OCI-LY1 (cell line): ENCODE measurements around the gene PRKCZ.

Source experiments
- H2AFZ ChIP-seq: fragments of 200-600 bp; sonication (generic), shearing (Covaris generic); 2 replicates; pipeline ENCODE4 v1.6.0; 2014; ENCODE audit warnings: antibody characterized with exemption, mild to moderate bottlenecking, low read length
- H3F3A ChIP-seq: fragments of 200-600 bp; sonication (generic), shearing (Covaris generic); 2 replicates; pipeline ENCODE4 v1.6.0; 2014; ENCODE audit warnings: mild to moderate bottlenecking, antibody characterized with exemption, low read length, moderate library complexity; ENCODE audit not compliant: insufficient read depth
- H3K27ac ChIP-seq: fragments of 200-600 bp; sonication (generic); 2 replicates; pipeline ENCODE4 v1.5.1; 2014; ENCODE audit warnings: low read length, mixed run types, mild to moderate bottlenecking, low read depth; ENCODE audit not compliant: poor library complexity, severe bottlenecking
- H3K27me3 ChIP-seq: fragments of 200-600 bp; sonication (generic); 2 replicates; pipeline ENCODE4 v1.6.0; 2014; ENCODE audit warnings: antibody characterized with exemption, mild to moderate bottlenecking, low read length, moderate library complexity; ENCODE audit not compliant: insufficient read depth
- H3K36me3 ChIP-seq: fragments of 200-600 bp; sonication (generic); 2 replicates; pipeline ENCODE4 v1.6.1; 2014; ENCODE audit warnings: mild to moderate bottlenecking, antibody characterized with exemption, low read length, moderate library complexity, mixed read lengths; ENCODE audit not compliant: insufficient read depth
- H3K4me1 ChIP-seq: fragments of 200-600 bp; sonication (generic); 2 replicates; pipeline ENCODE4 v1.5.1; 2014; ENCODE audit warnings: mild to moderate bottlenecking, low read length, moderate library complexity; ENCODE audit not compliant: insufficient read depth, severe bottlenecking
- H3K4me2 ChIP-seq: fragments of 200-600 bp; sonication (generic), shearing (Covaris generic); 2 replicates; pipeline ENCODE4 v1.6.1; 2014; ENCODE audit warnings: low read length
- H3K4me3 ChIP-seq: fragments of 200-600 bp; sonication (generic); 2 replicates; pipeline ENCODE4 v1.5.1; 2014; ENCODE audit warnings: low read length, low read depth, mild to moderate bottlenecking, mixed read lengths; ENCODE audit not compliant: poor library complexity, severe bottlenecking
- H3K79me2 ChIP-seq: fragments of 200-600 bp; shearing (Covaris generic); 2 replicates; pipeline ENCODE4 v1.6.1; 2016; ENCODE audit warnings: mixed run types, low read length, mixed read lengths; ENCODE audit not compliant: insufficient read depth
- H3K9ac ChIP-seq: fragments of 200-600 bp; sonication (generic), shearing (Covaris generic); 2 replicates; pipeline ENCODE4 v1.6.1; 2014; ENCODE audit warnings: mild to moderate bottlenecking, low read length, mixed read lengths
- H3K9me2 ChIP-seq: fragments of 200-600 bp; sonication (generic), shearing (Covaris generic); 2 replicates; pipeline ENCODE4 v1.6.1; 2014; ENCODE audit warnings: low read depth, mild to moderate bottlenecking, low read length, mixed read lengths
- H3K9me3 ChIP-seq: fragments of 200-600 bp; shearing (Covaris generic); 2 replicates; pipeline ENCODE4 v1.6.1; 2014; ENCODE audit warnings: low read length, mixed read lengths
- H4K20me1 ChIP-seq: fragments of 200-600 bp; sonication (generic), shearing (Covaris generic); 2 replicates; pipeline ENCODE4 v1.6.0; 2016; ENCODE audit warnings: mild to moderate bottlenecking, low read length; ENCODE audit not compliant: insufficient read depth
- EZH2 ChIP-seq: fragments of 200-600 bp; sonication (generic), shearing (Covaris generic); IDR thresholded peaks from 2 replicates; pipeline ENCODE4 v1.8.0; 2017; ENCODE audit warnings: borderline replicate concordance, mixed run types, mild to moderate bottlenecking, antibody characterized with exemption, low read length, moderate library complexity, mixed read lengths
- TF ChIP-seq, protein P1 (sequence below): fragments of 200-600 bp; sonication (generic), shearing (Covaris generic); IDR thresholded peaks from 2 replicates; pipeline ENCODE4 v1.5.1; 2017; ENCODE audit warnings: mild to moderate bottlenecking, antibody characterized with exemption, low read length, moderate library complexity, mixed read lengths

Gene PRKCZ

GRCh38 chr1:2233997-2234761 lies 184.0 kb downstream of the PRKCZ start:
- no peaks in the 10 kb centered on the region for H3F3A ChIP-seq
- no peak overlapping the region for H3K27ac ChIP-seq
- H3K4me1 ChIP-seq, result peaks cover 5% of the 10 kb centered on the region
- H3K9me3 ChIP-seq, result no peaks in the 10 kb centered on the region
- no peaks in the 10 kb centered on the region for H3K36me3 ChIP-seq
- no peaks in the 10 kb centered on the region for H3K27me3 ChIP-seq
- no peak overlapping the region for H3K9ac ChIP-seq
- no peaks in the 10 kb centered on the region for H3K9me2 ChIP-seq
- no peaks in the 10 kb centered on the region for H3K79me2 ChIP-seq
- no peak overlapping the region for H2AFZ ChIP-seq
- TF ChIP-seq, protein P1, sequence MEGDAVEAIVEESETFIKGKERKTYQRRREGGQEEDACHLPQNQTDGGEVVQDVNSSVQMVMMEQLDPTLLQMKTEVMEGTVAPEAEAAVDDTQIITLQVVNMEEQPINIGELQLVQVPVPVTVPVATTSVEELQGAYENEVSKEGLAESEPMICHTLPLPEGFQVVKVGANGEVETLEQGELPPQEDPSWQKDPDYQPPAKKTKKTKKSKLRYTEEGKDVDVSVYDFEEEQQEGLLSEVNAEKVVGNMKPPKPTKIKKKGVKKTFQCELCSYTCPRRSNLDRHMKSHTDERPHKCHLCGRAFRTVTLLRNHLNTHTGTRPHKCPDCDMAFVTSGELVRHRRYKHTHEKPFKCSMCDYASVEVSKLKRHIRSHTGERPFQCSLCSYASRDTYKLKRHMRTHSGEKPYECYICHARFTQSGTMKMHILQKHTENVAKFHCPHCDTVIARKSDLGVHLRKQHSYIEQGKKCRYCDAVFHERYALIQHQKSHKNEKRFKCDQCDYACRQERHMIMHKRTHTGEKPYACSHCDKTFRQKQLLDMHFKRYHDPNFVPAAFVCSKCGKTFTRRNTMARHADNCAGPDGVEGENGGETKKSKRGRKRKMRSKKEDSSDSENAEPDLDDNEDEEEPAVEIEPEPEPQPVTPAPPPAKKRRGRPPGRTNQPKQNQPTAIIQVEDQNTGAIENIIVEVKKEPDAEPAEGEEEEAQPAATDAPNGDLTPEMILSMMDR, result no peak
- TF ChIP-seq EZH2, result no peak
- no peak overlapping the region for H3K4me3 ChIP-seq
- H4K20me1 ChIP-seq, result no peaks in the 10 kb centered on the region
- no peak overlapping the region for H3K4me2 ChIP-seq

DNA sequence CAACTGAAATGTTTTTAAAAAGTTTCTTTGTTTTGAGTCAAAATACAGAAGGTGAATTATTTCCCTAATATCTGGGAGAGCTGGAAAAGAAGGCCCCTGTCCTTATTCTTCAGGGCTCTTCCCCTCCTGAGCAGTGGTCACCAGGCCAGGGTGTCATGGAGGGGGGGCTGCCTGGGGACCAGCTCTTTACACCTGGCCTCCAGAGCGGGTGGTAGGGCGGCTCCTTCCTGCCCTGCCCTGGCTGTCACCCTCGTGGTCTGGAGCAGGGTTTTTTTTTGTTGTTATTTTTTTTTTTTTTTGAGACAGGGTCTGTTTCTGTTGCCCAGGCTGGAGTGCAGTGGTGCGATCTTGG lies 184.5 kb downstream of the PRKCZ start:
- no peak overlapping the region for H2AFZ ChIP-seq
- H3K9me2 ChIP-seq, result no peaks in the 10 kb centered on the region
- no peaks in the 10 kb centered on the region for H3K4me1 ChIP-seq
- H3K9ac ChIP-seq, result no peak overlapping the region
- no peaks in the 10 kb centered on the region for H4K20me1 ChIP-seq
- H3K79me2 ChIP-seq, result no peaks in the 10 kb centered on the region
- H3K4me3 ChIP-seq, result no peak overlapping the region
- no peak overlapping the region for H3K4me2 ChIP-seq
- H3K27me3 ChIP-seq, result no peaks in the 10 kb centered on the region
- no peaks in the 10 kb centered on the region for H3F3A ChIP-seq
- no peaks in the 10 kb centered on the region for H3K36me3 ChIP-seq
- H3K27ac ChIP-seq, result no peak overlapping the region
- no peak for TF ChIP-seq EZH2
- no peaks in the 10 kb centered on the region for H3K9me3 ChIP-seq
